GDM1 (cell line): ENCODE measurements around the gene KAZN.

Source experiments
- DNase-seq: peaks from one replicate; lab custom pipeline; 2025; lab: John Stamatoyannopoulos, UW

KAZN gene

DNA sequence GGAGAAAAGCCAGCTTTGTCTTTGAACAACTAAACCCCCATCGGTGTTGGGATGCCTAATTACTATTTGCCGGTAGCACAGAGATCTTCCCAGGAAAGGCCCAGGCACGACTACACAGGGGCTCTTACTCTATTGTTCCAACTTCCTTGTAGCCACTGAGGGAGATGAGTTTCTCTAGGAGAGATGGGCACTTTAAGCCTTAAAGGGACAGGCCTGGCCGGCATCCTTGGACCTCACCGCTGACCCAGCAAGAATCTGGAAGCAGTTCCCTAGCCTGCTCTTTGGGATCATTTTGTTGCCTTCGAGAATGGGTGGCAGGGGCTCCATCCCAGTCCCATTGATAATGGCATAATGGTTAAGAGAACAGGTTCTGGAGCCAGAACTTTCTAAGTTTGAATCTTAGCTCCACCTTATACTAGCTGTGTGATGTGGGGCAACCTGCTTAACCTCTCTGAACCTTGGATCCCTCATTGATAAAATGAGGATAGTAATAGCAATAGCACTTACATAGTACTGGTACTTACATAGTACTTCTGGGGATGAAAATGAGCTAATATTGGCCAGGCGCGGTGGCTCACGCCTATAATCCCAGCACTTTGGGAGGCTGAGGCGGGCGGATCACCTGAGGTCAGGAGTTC is 316.0 kb downstream of the KAZN start:
- no peak for DNase-seq

- DNase-seq, result no peak
These were observed 317.0 kb downstream of the KAZN start for GRCh38 chr1:14915356-14916054.

GRCh38 chr1:14919289-14919688 is 320.8 kb downstream of the KAZN start:
- DNase-seq, result no peak

DNA sequence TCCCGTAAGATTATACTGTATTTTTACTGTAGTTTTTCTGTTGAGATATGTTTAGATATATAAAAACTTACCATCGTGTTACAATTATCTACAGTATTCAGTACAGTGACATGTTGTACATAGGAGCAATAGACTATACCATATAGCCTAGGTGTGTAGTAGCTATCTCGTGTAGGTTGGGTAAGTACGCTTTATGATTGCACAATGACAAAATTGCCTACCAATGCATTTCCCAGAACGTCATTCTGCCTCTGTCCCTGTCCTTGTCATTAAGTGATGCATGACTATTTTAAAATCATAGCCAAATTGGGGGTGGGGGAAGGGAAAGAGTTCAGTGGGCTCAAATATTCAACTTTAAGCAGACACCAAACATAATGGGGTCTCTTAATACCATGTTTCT is 321.3 kb downstream of the KAZN start:
- no peak for DNase-seq

DNA sequence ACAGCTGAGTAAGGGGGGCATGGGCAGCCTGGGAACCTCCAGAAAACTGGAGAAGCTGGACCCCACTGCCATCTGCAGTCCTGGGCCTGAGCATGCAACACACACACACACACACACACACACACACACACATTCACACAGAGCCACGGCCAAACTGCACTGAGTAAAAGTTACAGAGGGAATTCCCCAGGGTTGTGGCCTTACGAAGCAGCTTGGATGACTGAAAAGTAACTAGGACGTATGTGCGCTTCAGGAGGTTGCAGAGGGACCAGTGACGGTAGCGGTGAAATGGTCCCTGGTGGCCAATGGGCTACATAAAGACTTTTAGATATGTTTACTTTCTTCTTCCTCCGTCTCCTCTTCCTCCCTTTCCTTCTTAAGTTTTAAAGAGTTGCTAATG is 322.6 kb downstream of the KAZN start:
- DNase-seq, result no peak

DNA sequence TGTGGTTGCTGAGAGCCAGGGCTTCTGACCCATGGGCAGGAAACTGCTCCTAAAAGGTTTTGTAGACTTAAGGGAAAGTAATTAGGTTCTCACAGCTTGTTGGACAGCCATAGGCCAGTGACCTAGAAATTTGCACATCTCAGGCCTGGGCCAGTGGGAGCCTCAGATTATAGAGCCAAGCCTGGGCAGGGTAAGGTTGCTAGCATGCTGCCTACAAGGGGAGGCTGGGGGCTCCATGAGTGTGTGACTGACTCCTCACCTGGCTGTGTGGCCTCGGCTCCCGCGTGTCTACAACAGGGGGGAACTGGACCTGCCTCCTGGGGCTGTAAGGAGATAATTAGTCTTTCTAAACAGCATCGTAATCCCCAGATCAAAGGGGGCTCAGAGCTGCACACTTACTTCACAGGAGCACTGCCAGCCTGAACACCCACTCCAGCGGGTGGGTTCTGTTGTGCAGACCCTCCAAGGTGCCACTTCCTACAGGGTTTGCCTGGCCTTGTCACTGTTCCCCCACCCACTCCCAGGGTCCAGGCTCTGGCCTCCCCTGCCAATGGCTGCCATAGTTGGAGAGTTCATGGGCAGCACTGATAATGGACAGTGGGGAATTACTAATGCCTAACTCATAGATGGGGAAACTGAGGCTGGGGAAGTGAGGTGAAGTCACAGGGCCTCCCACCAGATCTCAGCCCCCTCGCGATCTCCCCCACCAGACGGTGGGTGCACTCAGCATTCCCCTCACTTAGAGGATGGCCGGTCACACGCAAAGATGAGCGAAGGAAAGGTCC is 324.6 kb downstream of the KAZN start:
- no peak for DNase-seq

DNA sequence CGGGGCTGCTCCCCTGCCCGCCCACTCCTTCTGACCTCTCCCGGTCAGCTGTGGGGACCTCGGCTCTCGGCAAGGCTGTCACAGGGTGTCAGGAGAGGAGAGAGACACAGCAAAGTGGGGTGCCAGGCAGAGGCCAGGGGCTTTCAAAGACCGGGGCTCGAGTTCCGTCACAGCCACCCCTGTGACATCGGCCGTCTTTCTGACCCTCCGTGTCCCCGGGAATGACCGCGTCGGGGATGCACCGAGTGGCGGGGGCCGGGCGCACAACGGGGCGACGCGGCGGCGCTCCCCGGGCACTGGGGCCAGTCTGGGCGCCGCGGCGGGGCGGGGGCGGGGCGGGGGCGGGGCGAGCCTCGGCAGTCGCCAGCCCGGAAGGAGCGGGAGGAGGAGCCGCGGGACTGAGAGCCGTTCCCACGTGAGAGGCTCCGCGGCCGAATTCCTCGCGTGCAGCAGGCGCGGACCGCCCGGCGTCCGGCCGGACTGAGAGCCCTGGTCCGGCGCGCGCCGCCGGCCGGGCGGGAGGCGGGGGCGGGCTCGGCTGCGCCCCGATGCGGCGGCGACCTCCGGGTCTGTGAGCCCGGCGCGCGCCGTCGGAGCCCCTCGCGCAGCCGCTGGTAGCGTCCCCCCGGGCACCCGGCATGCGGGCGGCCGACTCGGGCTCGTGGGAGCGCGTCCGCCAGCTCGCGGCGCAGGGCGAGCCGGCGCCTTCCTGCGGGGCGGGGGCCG is 325.4 kb downstream of the KAZN start:
- no peak for DNase-seq

DNA sequence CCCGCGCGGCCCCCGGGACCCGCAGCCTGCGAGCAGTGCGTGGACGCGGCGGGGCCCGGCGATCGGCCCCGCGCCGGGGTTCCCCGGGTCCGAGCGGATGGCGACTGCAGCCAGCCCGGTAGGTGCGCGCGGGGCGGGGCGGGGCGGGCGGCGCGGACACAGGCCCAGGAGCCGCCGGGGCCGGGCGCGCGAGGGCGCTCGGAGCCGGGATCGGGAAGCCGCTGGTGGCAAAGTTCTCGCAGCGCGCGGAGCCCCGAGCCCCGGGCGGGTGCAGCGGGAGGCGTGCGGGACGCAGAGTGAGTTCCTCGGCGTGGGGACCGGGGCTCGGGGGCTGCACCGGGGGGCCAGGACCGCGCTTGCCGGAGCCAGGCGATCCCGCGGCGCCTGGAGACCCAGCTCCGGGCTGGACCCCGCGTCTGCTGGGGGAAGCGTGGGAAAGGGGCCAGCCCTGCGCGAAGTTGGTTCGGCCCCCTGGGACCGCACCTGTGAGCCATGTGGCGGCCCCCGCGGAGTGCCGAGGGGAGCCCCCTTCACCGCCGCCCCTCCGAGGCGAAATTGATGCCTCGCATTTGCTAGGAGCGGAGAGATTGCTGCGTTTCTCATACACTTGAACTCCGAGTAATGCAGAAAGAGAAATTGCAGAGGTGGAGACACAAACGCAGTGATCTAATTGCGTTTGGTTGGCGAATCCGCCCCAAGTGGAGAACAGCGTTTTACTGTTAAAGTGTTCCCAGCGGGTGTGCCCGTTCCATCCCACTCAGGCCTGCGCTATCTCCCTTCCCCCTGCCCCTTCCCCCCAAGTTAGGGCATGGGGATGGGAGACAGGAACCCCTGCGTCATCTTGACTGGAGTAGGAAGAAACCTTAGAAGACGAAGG is 326.2 kb downstream of the KAZN start:
- no peak for DNase-seq

DNA sequence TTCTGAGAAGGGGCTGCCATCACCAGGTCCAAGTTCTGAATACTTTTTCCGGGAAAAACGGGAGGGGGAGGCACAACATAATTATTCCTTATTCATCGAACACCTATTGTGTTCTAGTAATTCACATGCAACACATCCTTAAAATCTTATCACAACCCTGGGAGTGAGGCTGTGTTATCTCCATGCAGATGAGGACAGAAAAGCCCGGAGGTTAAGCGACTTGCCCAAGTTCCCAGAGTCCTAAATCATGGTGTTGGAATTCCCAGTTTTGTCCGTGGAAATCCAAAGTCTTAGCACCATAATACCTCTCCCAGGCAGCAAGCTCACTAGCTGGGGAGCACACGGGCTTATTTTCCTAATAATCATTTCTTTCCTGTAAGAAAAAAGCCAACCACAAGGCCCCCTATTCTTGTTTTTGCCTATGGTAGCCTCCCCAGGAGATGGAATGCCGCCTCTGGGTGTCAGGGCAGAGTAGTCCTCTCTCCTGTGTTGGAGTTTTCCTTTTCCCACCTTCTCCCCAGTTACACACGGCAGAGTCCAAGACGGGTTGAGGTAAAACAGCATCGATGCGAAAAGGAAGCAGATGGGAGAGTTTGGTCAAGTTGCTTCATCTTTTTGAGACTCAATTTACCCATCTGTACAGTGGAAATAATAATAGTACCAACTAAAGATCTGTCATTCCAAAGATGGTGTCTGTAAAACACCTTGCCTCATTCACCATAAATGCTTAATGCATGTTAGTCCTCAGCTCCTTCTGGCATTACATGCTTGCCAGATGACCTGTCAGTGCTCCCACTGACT is 327.1 kb downstream of the KAZN start:
- DNase-seq, result no peak

GRCh38 chr1:14926229-14926628 is 327.7 kb downstream of the KAZN start:
- no peak for DNase-seq

DNA sequence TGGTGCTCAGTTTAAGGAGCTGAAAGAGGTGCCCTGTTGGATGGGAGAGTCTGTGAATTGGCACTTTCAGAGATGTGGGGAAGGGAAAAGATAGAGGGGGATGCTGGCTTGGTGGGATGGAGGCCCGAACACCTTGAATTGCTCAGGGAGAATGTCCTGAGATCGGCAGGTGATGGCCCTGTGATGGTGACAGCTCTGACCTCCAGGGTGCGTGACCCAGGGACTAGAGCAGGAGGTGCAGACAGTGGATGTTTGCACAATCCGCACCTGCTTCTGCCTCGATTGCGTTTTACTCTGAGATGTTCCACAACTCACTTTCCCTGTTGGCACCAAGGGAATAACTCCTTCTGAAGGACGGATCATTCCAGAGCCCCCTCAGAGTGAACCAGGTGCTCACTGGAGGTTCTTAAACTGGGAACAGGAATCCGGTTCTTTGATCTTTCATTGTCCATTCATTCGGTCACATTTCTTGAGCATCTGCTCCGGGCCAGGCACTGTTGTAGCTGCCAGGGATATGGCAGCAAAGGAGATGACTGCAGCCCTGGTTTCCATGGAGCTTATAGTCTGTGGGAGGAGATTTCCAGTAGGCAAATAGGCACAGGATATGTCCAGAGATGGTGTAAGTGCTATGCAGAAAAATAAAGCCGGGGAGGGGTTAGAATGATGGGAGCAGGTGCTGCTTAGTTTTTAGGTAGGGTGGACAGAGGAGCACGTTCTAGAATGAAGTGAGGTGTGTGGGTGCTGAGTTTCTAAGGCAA is 328.5 kb downstream of the KAZN start:
- DNase-seq, result no peak

- DNase-seq, result no peak
These were observed 329.9 kb downstream of the KAZN start for GRCh38 chr1:14928412-14928811.

- DNase-seq, result no peak
These were observed 330.5 kb downstream of the KAZN start for GRCh38 chr1:14928886-14929546.

GRCh38 chr1:14929547-14930246 is 331.2 kb downstream of the KAZN start:
- no peak for DNase-seq

GRCh38 chr1:14930247-14930965 is 331.9 kb downstream of the KAZN start:
- no peak for DNase-seq

DNA sequence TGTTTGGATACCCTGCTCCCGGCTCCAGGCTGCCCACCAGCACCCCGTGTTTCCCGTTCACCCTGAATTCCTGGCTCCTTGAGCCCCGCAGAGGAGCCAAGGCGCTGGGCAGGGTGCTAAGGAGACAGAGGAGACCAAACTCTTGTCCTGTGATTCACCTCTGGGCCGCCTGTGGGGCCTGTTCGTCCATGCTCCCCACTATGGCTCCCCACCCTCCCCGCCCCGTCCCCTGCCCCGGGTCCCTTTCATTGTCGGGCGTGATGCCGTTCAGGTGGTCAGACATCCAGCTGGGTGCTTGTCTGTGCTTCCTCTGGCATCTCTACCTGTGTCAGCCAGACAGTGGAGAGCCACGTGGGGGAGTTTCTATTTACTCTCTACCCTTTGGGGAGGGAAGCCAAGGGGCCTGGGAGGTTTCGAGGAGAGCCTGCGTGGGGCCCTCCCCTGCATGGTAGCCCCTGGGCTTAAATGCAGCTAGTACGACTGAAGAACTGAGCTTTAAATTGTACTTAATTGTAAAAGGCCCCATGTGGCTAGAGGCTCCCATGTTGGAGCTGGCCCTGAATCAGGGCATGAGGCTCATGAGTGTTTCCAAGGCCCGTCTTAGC is 333.7 kb downstream of the KAZN start:
- no peak for DNase-seq

DNA sequence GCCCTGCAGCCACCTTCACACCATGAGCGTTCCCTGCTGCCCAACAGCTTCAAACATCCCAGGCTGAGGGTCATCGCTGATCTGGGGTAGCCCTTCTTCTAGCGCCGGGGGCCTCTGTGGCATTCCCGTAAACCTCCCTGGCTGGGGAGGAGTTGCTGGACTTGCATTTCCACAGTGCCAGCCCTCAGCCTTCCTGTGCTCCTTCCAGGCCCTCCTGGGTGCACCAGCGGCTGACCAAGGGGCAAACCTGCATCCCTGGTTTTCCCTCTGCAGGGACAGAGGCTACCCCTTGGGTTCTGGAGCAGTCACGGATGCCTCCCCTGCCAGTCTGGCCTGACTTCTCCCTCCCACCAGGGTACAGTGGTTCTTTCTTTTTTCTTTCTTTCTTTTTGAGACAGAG is 336.4 kb downstream of the KAZN start:
- no peak for DNase-seq

GRCh38 chr1:14936815-14937214 is 338.3 kb downstream of the KAZN start:
- DNase-seq, result no peak
